ENCODE data around the gene GDPGP1. TPM values are rescaled to one million over a fixed set of nuclear protein-coding genes. Genes with fewer than 3 reads are reported as not detected.

GDPGP1 gene
- total RNA-seq, 2 donors from 2014 or later = 4.8 to 5.4 TPM

GRCh38 chr15:90228960-90229359 lies 5.0 kb upstream of the GDPGP1 start:
- TF ChIP-seq CTCF (conservative IDR thresholded peaks at IDR 0.05) = no peak
- DNase-seq = no peak
- peaks cover 20% of the 10 kb centered on the region for H3K36me3 Mint-ChIP-seq (ENCODE audit: low read depth)
- H3K36me3 ChIP-seq (ENCODE audit: control insufficient read depth, insufficient read depth, low read length) = peaks cover 9% of the 10 kb centered on the region
- no peak overlapping the region for H3K4me3 Mint-ChIP-seq
- no peaks in the 10 kb centered on the region for H3K27me3 ChIP-seq (ENCODE audit: control insufficient read depth, insufficient read depth, low read length, poor library complexity, severe bottlenecking)
- H3K27ac ChIP-seq (ENCODE audit: low read depth, low read length) = no peak overlapping the region
- WGBS, 2 experiments (ENCODE audit: insufficient coverage in 1 of 2, insufficient read length in 1 of 2) = 94 to 97% methylated on average over 14 to 15 of the region's 15 CpGs
- H3K9me3 ChIP-seq (ENCODE audit: control insufficient read depth, low read length) = no peaks in the 10 kb centered on the region
- H3K4me1 Mint-ChIP-seq = peaks cover 3% of the 10 kb centered on the region
- H3K4me1 ChIP-seq (ENCODE audit: control insufficient read depth, insufficient read depth, low read length) = no peaks in the 10 kb centered on the region
- H3K9me3 Mint-ChIP-seq = no peaks in the 10 kb centered on the region
- no peaks in the 10 kb centered on the region for H3K27me3 Mint-ChIP-seq (ENCODE audit: insufficient read depth)
- H3K9ac ChIP-seq (ENCODE audit: extremely low read depth, low read length, poor library complexity, severe bottlenecking) = no peak overlapping the region
- no peak overlapping the region for H3K4me3 ChIP-seq (ENCODE audit: low read length)
- no peak overlapping the region for H3K27ac Mint-ChIP-seq

GRCh38 chr15:90230071-90230494 lies 3.9 kb upstream of the GDPGP1 start:
- no peak overlapping the region for H3K27ac ChIP-seq (ENCODE audit: low read depth, low read length)
- peaks cover 9% of the 10 kb centered on the region for H3K36me3 ChIP-seq (ENCODE audit: control insufficient read depth, insufficient read depth, low read length)
- TF ChIP-seq CTCF (conservative IDR thresholded peaks at IDR 0.05) = no peak
- peaks cover 14% of the 10 kb centered on the region for H3K36me3 Mint-ChIP-seq (ENCODE audit: low read depth)
- no peak overlapping the region for H3K4me3 Mint-ChIP-seq
- no peak overlapping the region for H3K27ac Mint-ChIP-seq
- no peaks in the 10 kb centered on the region for H3K9me3 ChIP-seq (ENCODE audit: control insufficient read depth, low read length)
- WGBS, 2 experiments (ENCODE audit: insufficient coverage in 1 of 2, insufficient read length in 1 of 2) = 94 to 95% methylated on average over 9 to 12 of the region's 12 CpGs
- no peaks in the 10 kb centered on the region for H3K27me3 ChIP-seq (ENCODE audit: control insufficient read depth, insufficient read depth, low read length, poor library complexity, severe bottlenecking)
- DNase-seq = no peak
- H3K4me3 ChIP-seq (ENCODE audit: low read length) = no peak overlapping the region
- no peaks in the 10 kb centered on the region for H3K4me1 ChIP-seq (ENCODE audit: control insufficient read depth, insufficient read depth, low read length)
- peaks cover 10% of the 10 kb centered on the region for H3K4me1 Mint-ChIP-seq
- H3K9me3 Mint-ChIP-seq = no peaks in the 10 kb centered on the region
- no peaks in the 10 kb centered on the region for H3K27me3 Mint-ChIP-seq (ENCODE audit: insufficient read depth)
- H3K9ac ChIP-seq (ENCODE audit: extremely low read depth, low read length, poor library complexity, severe bottlenecking) = no peak overlapping the region

GRCh38 chr15:90230610-90231009 lies 3.4 kb upstream of the GDPGP1 start:
- Histone ChIP-seq H3K27ac (ENCODE audit: low read depth, low read length) (no peak overlapping the region), H3K36me3 (ENCODE audit: control insufficient read depth, insufficient read depth, low read length) (peaks cover 9% of the 10 kb centered on the region), H3K4me1 (ENCODE audit: control insufficient read depth, insufficient read depth, low read length) (no peaks in the 10 kb centered on the region), H3K9ac (ENCODE audit: extremely low read depth, low read length, poor library complexity, severe bottlenecking) (no peak overlapping the region), H3K9me3 (ENCODE audit: control insufficient read depth, low read length) (no peaks in the 10 kb centered on the region), H3K27me3 (ENCODE audit: control insufficient read depth, insufficient read depth, low read length, poor library complexity, severe bottlenecking) (no peaks in the 10 kb centered on the region), H3K4me3 (ENCODE audit: low read length) (no peak overlapping the region)
- 94 to 100% methylated on average over 8 of the region's 8 CpGs for WGBS, 2 experiments (ENCODE audit: insufficient coverage in 1 of 2, insufficient read length in 1 of 2)
- no peaks in the 10 kb centered on the region for H3K9me3 Mint-ChIP-seq
- DNase-seq = no peak
- H3K4me1 Mint-ChIP-seq = peaks cover 10% of the 10 kb centered on the region
- no peak for TF ChIP-seq CTCF (conservative IDR thresholded peaks at IDR 0.05)
- H3K27me3 Mint-ChIP-seq (ENCODE audit: insufficient read depth) = no peaks in the 10 kb centered on the region
- no peak overlapping the region for H3K4me3 Mint-ChIP-seq
- H3K36me3 Mint-ChIP-seq (ENCODE audit: low read depth) = peaks cover 14% of the 10 kb centered on the region
- H3K27ac Mint-ChIP-seq = no peak overlapping the region

All from endodermal cell (in vitro differentiated cells).